ENCODE results near the gene PKP1.

PKP1 gene

DNA sequence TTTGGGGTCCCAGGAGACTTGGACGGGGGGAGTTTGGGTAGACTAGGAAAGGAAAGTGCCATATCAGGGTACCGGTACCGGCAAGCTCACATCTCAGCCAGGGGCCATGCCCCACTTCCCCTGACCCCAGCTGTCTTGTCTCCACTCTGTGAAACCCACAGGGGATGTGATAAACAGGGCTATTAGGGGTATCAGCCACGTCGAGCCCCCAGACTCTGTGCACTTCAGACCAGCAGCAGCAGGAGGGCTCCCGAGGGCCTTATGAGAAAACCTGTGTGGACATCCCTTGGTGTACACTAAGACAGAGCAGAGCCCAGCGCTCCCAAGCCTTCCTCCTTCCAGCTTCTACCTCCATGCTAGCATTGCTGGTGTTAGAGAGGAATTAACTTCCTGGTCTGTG lies 47.9 kb downstream of the PKP1 start:
- no peak for DNase-seq

DNA sequence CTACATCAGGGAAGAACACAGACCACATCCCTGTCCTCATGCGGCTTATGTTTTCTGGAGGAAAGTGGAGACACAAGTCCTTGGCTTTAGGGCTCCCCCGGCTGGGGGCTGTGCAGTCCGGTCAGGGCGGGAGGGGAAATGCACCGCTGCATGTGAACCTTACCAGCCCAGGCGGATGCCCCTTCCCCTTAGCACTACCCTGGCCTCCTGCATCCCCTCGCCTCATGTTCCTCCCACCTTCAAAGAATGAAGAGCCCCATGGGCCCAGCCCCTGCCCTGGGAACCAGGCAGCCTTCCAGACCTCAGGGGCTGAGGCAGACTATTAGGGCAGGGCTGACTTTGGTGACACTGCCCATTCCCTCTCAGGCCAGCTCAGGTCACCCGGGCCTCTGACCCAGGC lies 48.7 kb downstream of the PKP1 start:
- DNase-seq = no peak

DNA sequence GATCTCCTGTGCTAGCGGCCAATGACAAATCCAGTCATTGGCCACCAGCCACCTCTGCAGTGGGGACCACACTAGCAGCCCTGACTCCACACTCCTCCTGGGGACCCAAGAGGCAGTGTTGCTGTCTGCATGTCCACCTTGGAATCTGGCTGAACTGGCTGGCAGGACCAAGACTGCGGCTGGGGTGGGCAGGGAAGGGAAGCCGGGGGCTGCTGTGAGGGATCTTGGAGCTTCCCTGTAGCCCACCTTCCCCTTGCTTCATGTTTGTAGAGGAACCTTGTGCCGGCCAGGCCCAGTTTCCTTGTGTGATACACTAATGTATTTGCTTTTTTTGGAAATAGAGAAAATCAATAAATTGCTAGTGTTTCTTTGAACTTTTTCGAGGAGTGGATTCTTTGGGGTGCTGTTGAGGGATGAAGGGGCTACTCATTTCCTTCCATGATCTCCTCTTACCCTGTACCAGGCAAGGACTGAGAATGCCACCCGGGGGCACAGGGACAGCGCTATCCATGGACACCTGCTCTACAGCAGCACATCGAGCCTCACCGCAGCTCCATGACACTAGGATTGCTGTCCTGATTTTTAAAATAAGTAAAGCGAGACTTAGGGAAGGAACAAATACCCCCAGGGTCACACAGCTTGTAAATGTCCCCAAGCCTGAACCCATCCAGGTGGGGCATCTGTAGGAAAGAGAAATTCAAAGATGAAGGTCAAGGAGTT lies 49.5 kb downstream of the PKP1 start:
- no peak for DNase-seq

DNA sequence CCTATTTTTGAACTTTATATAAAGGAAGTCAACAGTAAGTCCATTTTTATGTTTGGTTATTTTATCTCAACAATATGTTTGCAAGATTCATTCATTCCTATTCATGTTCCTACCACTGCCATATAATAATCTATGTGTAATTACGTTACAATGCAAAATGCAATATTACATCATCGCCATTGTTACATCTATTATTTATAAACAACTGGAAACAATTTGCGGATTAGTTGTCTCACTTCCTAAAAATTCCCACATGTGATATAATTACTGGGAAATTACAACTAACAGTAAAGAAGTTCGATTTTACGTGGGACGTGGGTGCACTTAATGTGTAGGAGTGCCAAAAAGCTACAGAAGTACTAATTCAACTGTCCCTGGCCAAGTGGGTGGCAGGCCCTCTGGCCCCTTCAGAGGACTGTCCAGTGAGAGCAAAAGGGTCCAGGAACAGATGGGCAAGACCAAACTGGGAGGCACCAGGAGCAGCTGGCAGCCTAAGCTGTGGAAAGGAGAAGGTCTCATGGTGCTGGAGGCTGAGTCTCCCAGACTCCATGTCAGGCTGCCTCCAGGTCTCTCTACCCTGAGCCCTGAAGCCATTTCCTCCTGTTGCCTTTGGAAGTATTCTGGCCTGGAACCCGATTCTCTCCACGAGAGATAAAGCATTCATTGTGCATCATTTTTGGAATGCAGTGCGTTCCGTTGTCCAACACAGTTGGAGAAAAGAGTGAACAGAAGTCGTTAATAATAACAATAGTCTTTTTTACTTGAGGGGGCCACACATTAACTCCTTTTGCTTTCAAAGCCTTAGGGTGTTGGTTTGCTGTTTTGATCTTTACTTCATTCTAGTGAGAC lies 51.2 kb downstream of the PKP1 start:
- DNase-seq = no peak

DNA sequence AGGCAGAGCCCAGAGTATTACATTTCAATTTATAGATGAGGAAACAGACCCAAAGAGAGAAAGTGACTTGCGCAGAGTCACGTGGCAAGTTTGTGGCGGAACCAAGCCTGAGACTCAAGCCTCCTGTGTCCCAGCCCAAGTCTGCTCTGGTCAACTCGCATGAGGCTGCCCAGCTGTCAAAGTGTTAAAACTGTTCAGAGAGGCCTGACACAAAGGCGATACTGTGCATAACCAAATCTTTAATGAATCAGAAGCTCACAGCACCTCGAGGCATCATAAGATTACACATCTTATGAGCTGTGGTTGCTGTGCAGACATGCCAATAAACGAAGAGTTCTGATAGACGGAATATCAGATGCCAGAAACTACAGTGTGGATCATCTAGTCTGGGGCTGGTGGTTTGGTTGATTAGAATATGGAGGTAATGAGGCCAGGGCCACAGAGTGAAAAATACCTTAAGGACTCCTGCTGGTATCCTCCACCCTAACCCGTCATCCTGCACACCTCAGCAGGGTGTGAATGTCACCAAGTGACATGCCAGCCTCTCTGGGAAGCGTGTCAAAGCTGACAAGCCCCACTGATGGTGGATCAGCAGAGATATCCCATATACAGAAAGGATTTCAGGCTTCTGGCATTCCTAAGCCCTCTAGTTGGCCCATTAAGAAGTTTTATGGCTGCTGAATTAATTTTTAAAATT lies 52.0 kb downstream of the PKP1 start:
- DNase-seq = no peak

DNA sequence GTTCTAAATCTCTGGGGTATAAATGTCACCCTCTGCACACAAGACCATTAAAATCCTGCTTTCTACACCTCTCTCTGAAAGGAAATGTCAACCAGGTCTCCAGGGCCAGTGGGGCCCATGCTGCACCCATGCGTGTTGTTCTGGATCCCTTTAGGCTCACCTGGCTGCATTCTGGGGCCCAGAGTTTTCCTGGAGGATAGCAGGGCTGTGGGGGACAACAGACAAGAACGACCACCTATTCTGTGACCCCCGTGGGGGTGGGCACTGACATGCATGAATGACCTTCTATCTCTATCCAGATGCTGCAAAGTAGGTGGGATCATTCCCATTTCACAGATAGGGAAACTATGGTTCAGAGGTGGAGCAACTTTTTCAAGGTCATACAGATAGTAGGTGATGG lies 52.6 kb downstream of the PKP1 start:
- no peak for DNase-seq

DNA sequence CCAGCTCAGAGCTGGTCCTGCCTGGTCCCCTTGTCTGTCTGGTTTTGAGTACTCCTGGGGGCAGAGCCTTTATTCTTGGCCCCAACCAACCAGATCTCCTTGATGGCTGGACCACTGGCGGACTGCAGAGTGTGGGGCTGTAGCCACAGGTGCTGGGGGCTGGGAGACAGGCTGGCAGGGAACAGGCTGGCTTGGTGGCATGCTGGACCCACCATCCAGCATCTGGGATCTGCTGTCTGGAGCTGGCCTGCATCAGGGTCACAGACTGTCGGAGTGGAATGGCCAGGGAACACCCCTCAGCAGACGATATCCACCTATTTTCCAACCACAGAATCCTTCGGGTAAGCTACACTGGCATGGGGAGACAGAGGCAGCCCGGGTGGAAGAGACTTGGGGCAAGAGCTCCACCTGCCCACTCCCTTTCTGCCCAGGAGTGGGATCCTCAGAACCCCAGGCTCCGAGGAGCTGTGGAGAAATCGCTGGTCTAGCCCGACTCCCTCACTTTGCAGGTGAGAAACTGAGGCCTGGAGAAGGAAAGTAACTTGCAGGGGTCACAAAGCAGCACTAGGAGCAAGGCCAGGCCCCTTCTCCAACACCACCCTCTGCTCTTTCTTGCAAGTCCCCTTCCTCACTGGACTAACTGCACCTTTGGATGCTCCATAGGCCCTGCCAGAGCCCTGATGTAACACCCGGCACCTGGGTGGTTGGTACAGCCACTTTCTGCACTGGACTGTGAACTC lies 53.6 kb downstream of the PKP1 start:
- DNase-seq = no peak

DNA sequence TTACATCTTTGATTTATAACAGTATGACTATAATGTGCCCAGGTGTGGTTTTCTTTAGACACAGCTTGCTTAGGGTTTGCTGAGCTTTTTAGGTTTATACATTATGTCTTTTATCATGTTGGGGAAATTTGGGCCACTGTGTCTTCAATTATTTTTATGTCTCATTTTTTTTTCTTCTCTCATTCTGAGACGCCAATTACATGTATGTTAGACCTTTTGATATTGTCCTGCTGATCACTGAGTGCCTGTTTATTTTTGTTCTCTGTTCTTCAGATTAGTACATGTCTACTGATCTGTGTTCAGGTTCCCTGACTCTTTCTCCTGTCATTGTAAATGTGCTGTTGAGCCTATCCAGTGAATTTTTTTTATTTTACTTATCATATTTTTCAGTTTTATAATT lies 58.1 kb downstream of the PKP1 start:
- DNase-seq = no peak

DNA sequence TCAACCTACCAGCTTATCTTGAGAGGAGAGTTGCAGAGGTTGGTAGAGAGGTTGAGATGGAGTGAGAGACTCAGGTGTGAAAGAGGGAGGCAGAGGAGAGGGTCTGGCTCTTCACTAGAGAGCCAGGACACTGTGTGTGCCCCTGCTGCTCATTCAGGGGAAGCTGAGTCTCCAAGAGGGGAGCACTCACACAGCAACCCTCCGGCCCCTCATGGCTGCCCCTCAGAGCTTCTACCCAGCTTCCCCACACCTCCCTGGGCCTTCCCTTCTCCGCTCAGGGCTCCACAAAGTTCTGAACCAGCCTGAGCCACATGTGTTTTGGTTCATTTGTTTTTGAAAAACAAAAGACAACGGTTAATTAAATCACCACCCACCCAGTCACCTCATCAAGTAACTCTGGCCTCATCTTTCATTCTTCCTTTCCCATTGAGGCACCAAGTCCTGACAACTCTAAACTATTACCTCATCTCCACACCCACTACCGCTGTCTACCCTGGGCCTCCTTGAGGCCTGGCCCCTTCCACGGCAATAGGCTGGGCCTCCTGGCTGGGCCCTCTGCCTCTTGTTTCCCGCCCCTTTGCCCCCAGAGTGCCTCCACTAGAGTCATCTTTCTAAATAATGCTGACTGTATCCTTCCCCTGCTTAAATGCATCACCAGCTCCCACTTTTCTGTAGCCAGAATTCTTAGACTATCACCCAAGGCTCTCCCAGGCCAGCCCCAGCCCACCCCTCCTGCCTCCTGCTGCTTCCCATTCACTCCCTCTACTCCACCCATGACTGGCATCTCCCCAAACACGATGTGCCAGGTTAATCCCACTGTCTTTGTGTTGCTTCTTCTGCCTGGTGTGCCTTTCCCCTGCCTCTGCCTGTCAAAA lies 61.1 kb downstream of the PKP1 start:
- no peak for DNase-seq

DNA sequence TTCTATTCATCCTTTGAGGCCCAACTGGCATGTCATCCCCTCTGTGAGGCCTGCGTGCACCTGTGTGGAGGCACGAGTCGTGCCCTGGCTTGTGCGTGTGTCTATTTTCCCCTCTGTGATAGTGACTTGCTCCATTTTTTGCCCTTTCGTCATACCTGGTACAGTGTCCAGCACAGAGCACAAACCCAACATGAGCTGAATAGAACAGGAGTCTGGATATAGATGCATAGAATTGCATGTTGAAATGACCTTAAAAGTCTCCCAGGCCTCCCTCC lies 61.7 kb downstream of the PKP1 start:
- no peak for DNase-seq

DNA sequence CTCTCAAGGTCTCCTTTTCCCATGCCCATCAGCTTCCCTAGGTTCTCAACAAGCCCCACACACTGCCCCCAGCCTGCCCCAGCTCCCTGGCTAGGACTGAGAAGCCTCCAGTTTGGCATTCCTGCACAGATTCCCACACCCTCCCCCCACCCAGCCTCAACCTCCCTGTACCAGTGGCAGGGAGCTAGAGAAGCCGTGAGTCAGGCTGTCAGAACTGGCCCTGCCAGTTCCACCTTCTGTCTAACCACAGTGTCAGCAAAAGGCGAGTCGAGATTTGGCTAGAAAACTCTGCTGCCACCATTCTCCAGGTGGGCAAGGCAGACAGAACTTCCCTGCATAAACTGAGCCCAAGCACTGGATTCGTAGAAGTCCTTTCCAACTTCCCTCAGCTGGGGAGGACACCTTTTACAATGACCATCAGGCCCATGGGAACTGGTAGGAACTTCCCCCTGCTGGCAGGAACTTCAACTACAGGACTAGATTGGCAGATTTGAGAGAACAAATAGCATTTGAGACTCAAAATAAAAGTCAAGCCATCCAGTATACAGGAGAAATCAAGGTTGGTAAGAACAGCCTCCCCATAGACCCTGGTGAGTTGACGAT lies 63.1 kb downstream of the PKP1 start:
- DNase-seq = no peak

DNA sequence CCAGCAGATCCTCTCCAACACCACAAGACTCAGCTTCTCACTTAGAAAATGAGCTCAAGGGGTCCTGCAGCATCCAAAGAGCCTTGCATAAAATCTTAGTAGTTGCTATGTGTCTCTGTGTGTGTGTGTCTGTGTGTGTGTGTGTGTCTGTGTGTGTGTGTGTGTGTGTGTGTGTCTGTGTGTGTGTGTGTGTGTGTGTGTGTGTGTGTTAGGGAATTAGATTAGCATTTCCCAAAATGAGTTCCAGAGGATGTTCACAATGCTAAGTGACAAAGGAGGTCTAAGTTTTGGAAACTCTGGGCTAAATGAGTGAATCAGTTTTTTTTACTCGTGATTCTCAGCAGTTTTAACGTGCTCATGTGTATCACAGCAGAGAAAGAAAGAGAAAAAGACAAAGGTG lies 63.7 kb downstream of the PKP1 start:
- no peak for DNase-seq

DNA sequence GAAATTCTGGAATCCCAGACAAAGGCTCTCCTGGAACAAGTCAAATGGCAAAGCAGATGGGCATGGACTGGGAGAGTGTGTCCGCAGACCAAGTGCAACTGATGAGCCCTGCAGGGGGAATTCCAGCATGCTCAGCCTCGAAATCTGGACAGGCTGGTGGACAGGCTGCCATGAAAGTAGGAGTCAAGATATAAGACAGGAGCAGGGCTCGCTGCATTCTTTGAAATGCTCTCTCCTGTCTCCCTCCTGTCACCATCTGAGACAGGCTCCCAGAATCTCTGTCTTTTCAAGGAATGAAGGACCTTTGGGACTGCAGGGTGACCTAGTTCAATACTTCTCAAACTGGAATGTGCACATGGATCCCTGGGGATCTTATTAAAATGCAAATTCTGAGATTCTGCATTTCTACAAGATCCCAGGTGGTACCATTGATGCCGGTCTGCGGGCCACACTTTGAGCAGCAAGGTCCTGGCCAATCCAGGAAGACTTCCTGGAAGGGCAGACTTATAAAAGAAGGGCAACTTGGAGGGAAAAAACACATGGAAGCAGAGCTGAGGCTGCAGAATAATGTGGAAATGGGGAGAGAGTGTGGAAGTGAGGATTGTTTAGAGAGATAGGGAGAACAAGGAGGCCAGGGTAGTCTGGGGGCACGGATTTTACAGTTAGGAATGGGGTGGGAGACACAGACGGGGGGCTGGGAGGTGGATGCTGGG lies 64.3 kb downstream of the PKP1 start:
- DNase-seq = no peak

DNA sequence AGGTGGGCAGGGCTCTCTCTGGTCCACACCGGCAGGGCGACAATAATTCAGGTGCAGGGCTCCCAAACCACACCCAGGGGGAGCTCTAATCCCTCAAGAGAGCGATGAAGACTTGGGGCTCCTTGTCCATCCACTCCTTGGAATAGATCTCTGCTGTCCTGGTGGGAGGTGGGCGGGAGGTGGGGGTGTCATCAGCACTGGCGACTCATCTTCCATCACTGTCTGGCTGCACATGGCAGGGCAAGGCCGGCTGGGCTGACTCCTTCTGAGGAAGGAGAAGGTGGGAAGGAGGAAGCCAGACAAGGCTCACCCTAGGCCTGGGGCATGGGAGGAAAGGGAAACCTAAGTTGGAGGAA lies 64.9 kb downstream of the PKP1 start:
- no peak for DNase-seq

DNA sequence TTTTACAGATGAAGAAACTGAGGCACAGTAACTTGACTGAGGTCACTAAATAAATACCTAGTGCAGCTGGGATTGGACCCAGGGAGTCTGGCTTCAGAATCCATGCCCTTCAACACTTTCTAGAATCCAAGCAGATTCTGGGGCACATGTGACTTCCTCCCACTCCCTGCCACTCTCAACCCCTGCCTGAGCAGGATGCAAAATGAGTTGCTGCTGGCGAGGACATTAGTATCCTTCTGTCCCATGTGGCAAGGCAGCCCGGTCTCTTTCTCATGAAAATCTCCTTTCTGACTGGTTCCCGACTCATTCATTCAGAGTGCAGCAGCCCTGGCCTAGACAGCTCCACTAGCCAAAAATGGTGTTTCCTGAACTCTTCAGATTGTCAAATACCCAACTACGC lies 65.8 kb downstream of the PKP1 start:
- no peak for DNase-seq

DNA sequence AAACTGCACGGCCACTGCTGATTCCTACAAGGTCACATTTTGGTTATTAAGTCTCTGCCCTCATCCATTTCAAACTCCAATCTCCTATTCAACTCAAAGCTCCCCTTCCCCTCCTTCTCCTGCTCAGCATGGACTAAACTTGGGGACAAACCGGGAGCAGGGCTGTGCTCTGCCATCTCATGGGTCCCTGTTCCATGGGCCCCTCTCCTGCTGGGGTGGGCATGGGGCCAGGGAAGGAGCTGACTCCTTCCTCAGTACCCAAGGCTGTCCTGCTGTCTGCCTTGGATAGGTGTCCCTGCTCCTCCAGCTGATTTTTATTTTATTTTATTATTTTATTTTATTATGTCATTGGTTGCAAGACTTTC lies 67.0 kb downstream of the PKP1 start:
- DNase-seq = no peak

DNA sequence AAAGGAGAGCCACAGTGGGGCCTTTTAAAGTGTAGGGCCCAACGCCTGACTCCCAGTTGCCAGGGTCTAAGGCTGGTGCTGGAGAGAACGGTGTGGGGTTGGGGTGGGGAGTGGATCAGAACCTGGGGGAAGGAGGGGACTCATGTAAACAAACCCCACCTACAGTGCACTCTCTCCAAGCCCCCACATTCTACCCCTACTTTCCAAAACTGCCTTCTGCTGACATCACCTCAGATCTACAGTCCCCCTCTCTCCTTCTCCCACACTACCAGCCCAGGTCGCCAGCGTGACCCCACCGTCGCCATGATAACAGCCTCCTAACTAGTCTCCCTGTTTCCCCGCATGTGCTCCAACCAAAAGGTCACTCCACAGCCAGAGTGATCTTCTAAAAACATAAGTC lies 67.6 kb downstream of the PKP1 start:
- no peak for DNase-seq

DNA sequence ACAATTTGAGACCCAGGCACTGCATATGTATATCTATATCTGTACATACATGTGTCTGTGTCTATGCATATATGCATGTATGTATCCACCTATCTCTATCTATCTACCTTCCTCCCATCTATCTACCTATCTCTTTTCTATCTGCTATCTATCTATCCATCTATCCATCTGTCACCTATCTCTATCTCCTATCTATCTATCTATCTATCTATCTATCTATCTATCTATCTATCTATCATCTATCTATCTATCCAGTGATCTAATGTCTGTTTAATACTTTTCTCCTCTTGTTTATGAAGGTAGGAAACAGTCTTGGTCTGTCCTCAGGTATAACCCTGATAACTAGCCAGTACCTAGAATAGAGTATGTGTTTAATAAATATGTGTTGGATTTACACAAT lies 68.3 kb downstream of the PKP1 start:
- DNase-seq = no peak

DNA sequence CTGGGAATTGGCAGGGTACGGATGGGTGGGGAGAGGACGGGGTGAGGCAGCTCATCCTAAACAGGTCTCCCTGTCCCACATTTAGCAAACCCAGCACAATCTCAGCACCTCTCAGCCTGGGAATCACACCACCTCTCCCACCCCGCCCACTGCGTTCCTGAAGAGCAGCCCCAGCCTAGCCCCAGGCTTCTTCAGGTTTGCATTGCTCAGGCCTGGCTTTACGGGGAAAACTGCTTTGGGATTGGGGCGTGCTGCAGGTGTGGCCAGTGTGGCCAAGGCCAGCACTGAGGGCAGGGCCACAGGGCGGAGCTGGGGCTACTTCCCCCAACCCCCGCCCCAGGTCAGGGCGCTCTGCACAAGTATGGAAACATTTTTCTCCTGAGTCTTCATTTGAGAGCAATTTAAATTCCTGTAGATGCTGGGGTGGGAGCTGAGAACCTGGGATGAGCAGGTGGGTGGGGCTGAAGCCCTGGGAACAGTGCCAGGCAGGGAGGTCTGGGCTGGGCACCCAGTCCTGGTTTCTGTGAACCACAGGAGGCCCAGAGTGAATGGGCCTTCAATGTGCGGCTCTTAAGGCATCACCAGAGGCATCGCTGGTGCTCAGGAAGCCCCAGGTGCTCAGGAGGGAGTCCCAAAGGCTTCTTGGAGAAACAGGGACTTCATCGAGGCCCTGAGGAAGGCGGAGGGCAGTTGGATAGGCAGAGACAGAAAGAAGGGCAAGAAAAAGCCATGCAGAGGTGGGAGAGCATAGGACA lies 70.1 kb downstream of the PKP1 start:
- no peak for DNase-seq

DNA sequence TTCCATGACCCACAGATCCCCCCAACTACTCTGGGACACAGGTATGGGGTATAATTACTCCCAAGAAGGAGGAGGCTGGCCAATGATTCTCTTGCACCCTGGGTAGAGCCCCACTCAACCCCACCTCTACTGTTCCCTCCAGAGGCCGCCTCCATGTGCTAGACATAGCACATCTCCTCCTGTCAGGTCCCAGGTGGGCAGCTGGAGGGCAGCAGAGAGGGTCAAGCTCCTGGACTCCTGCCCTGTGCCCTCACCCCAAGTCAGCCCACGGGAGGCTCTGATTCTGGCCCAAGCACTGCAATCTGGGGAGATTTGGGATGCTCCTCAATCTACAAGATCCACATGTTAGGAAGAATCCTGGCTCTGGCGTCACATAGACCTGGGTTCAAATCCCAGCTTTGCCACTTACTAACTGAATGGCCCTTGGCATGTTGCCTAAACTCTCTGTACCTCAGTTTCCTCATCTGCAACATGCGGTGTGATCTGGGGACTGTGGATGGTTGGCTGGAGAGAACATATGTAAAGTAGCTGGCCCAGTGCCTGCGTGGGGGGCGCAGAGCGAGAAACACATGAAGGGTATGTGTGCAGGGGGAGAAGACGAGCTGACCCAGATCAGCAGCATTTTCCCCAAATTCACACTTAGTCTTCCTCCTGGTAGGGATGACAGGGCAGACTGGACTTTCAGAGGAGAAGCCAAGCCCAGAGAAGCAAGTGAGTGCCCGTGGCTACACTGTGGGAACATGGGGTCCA lies 71.0 kb downstream of the PKP1 start:
- no peak for DNase-seq
